HG03457 (cell line): Measurements from ENCODE around the gene PLA2G2D.

Source experiments
- ATAC-seq: cut with Tn5 transposase; IDR thresholded peaks from one replicate; pipeline ENCODE4 v1.9.1; 2021; ENCODE audit warnings: moderate number of reproducible peaks; ENCODE audit not compliant: unreplicated experiment

The PLA2G2D gene

GRCh38 chr1:20117236-20117635, 2.1 kb downstream of the PLA2G2D start:
- no peak for ATAC-seq

DNA sequence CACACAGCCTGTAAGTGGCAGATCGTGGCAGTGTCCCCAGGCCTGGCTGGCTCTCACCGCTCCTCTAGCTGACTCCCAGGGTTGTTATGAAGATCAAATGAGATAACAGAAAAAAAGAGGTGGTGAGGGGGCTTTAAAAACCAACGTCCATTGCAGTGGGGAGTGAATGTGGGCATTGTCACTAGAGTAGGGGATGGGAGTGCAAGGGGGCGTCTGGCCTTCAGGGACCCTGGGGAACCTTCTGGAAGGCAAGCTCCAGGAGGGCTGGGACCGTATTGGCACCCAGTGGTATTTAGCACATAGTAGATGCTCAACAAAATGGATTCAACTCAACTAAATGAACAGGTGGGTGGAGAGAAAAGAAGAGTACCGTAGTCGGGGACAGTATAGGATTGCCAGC, 3.4 kb downstream of the PLA2G2D start:
- ATAC-seq = no peak

- no peak for ATAC-seq
Measured at GRCh38 chr1:20115479-20115878, 3.9 kb downstream of the PLA2G2D start.

DNA sequence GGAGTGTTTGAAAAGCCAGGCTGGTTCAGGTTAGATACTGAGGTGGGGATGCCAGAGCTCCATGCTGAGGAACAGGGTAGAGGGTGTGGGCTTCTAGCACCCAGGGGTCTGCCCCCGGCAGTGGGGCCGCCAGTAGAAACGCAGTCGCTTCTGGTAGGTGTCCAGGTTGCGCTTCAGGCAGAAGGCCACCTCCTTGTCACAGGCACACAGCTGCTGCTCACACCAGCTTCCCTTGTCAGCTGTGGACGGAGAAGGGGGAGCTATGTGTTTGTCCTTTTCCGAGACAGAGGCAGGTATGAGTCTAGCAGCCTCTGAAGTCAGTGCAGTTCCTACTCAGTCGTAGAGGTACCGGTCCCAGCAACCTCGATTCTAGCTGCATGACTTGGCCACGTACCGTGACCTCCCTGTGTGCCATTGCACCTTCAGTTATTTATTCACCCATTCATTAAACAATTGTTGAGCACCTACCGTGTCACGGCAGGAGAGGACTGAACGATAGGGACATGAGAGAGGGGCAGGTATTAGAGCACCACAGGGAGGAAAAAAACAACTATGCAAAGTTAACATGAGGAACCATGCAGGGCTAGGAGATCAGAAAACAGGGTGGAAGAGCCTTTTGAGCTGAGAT, 5.2 kb downstream of the PLA2G2D start:
- no peak for ATAC-seq

DNA sequence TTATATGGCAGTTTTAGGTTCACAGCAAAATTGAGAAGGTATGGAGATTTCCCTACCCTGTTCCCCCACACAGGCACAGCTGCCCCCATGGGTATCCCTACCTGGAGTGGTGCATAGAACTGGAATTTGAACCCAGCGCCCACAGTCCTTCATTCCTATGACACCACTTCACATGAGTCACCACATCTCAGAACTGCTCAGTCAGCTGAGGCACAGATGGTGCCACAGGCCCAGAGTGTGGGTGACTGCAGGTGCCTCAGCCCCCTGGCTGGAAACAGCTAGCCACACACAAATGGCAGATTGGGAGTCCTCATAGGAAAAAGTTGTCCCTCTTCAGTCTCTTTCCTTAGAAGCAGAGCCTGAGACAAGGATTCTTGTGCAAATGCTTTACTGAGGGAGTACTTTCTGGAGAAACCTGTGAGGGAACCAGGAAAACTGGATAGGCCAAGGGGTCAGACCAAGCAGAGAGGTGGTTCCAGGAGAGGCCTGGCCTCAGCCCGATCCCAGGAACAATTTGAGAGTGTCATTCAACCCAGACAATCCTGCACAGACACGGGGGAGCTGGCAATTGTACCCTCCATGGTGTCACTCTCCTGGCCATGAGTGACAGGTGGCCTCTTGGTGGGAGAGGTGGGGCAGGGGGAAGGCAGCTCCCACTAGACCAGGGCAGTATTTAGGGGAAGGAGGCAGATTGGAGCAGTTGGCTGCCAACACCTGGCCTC, 6.9 kb downstream of the PLA2G2D start:
- ATAC-seq = no peak

DNA sequence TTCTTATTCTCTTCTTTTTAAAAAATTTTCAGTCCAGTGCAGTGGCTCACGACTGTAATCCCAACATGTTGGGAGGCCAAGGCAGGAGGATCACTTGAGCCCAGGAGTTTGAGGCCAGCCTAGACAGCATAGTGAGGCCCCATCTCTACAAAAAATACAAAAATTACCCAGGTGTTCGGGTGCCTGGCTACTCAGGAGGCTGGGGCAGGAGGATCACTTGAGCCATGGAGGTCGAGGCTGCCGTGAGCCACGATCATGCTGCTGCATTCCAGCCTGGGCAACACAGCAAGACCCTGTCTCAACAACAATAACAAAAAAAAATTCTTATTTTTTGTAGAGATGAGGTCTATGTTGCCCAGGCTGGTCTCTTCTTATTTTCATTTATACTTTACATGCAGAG, 7.9 kb downstream of the PLA2G2D start:
- no peak for ATAC-seq

- ATAC-seq = no peak
Measured at GRCh38 chr1:20110679-20111078, 8.7 kb downstream of the PLA2G2D start.

GRCh38 chr1:20109223-20109856, 10.0 kb downstream of the PLA2G2D start:
- no peak for ATAC-seq

GRCh38 chr1:20108366-20109123, 10.8 kb downstream of the PLA2G2D start:
- no peak for ATAC-seq

GRCh38 chr1:20107796-20108195, 11.5 kb downstream of the PLA2G2D start:
- no peak for ATAC-seq

DNA sequence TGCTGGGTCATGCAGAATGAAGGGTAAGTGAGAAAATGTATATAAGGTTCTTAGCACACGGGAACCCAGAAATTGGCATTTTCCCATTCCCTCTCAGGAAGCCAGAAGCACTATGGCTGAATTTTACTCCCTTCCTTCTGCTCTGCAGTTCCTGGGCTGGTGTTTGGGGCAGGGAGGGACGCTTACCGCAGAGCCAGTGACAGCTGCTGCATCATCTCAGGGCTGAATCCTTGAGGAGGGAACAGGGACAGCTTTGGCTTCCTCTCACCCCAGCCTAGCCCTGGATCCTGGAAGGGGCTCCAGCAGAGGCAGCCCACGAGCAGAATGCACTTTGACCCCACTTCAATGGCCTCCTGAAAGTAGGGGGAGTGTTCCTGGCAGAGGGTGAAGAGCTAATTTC, 12.0 kb downstream of the PLA2G2D start:
- no peak for ATAC-seq

DNA sequence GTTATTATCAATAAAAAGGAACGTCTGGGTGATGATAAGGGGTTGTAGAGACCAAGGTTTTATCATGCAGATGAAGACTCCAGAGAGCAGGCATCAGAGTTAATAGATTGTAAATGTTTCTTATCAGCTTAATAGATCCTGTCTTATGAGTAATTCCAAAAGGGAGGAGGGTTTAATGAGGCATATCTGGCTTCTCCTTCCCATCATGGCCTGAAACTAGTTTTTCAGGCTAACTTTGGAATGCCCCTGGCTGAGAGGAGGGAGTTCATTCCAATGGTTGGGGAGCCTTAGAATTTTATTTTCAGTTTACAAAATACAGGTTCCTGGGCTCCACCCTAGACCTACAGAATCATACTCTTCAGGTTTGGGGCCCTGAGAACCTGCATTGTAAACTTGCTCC, 13.5 kb downstream of the PLA2G2D start:
- ATAC-seq = no peak

GRCh38 chr1:20102875-20103274, 16.5 kb downstream of the PLA2G2D start:
- no peak for ATAC-seq

- ATAC-seq = no peak
Measured at GRCh38 chr1:20100632-20101355, 18.5 kb downstream of the PLA2G2D start.

GRCh38 chr1:20099533-20099932, 19.8 kb downstream of the PLA2G2D start:
- no peak for ATAC-seq

GRCh38 chr1:20096840-20097447, 22.4 kb downstream of the PLA2G2D start:
- ATAC-seq = no peak

- ATAC-seq = no peak
Measured at GRCh38 chr1:20095564-20096434, 23.5 kb downstream of the PLA2G2D start.

DNA sequence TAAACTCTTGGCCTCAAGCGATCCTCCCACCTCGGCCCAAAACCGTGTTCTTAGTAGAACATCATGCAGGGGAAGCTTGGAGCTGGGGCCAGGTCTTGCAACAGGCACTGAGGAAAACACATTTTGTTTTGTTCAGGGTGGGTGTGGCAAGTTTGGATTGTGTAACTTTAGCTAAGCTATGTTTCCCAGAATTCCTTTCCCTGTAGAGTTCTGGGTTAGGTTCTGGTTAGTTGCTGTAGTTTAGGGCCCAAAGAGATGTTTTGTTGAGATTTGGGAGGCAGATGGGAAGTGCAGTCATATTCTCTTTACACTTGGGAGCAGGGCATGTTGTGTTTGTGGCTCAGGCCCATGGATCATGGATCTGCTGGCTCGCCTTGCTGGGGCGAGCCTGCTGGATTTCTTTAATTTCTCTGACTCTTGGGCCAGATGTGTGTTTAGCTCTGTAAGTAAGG, 25.4 kb downstream of the PLA2G2D start:
- ATAC-seq = no peak

- ATAC-seq = no peak
Measured at GRCh38 chr1:20093303-20093702, 26.0 kb downstream of the PLA2G2D start.
